Activated effector memory CD4-positive, alpha-beta T cell treated with Interleukin-2 at 50 U/mL for 16 hours (primary cell): ENCODE results near the gene SLC47A2.

Experiments
- DNase-seq: peaks from one replicate; pipeline ENCODE4 v3.0.0-alpha.2; 2020

Gene SLC47A2

DNA sequence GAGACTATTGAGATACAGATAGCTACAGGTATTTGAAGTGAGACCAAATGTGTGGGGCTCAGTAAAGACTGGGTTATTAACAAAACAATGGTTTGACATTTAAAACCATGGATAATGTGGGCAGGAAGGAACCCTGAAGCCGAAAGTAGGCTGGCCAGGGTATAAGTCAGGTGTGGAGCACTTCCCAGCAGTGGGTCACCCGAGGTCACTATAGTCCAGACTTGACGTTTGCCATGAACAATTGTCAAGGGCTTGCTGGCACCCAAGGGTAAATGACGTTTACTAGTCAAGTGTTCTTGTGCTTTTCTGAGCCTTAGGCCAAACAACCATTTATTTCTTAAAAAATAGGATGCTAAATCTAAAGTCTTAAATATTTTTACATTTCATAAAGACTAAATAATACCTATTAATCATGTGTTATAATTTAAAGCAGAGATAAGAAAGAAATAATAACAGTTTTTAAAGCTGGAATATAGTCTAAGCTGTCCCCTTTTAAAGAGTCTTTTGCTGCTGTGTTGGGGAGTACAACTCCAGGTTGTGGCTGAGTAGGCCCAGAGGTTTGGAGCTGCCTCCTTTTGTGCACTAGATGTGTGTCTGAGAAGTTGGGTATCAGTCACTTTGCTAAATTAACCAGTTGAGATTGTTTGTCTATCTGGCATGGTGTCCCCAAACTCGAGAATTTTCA is 52.1 kb downstream of the SLC47A2 start:
- DNase-seq, result no peak

DNA sequence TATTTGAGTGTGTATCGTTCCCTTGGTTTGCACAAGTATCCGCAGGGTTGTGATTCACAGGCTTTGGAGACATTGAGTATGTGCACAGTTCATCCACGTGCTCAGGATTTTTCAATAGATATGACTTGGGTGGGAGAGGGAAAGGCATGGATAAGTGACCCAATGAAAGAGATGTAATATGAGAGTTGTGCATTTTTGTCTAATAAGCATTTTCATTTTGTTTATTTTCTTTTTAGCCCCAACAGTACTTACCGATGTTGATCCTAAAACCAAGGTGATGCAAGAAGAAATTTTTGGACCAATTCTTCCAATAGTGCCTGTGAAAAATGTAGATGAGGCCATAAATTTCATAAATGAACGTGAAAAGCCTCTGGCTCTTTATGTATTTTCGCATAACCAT is 53.3 kb downstream of the SLC47A2 start:
- DNase-seq, result no peak

DNA sequence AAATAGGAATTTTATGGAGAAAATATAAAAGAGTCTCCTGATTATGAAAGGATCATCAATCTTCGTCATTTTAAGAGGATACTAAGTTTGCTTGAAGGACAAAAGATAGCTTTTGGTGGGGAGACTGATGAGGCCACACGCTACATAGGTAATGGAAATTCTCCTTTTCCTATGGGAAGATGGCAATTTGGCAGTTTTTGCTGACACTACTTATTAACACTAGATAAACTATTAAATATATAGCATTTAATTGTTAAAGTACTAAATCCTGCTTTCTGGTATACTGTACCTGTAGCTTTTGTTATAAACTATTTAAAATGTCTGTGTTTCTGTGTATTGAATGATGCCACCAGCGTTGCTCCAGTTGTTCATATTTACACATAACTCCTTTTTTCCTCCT is 55.3 kb downstream of the SLC47A2 start:
- DNase-seq, result no peak

DNA sequence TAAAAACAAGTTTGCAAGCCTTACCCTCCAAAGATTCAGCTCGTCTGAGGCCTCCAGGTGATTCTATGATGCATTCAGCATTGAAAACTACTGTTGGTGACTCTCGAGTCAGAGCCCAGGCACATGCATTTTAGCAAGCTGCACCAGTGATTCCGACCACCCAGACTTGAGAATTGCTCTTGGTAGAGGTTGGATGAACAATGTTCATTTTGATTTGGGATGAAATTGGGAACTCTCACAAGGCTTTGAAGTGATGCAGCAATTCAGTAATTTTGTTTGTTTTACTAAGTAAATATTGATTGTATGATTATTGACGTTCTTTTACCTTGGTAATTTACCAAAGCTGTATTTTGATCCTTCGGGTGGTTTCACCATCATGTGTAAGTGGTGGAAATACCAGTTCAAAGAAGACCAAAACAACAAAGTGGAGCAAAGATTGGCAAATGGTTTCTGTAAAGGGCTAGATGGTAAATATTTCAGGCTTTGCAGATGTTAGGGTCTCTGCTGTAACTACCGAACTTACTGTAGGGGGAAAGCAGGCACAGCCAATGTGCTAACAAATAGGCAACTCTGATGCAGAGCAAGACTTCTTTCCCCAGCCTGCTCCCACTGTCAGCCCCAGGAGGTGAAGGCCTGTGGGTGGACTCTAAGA is 56.0 kb downstream of the SLC47A2 start:
- DNase-seq, result no peak

DNA sequence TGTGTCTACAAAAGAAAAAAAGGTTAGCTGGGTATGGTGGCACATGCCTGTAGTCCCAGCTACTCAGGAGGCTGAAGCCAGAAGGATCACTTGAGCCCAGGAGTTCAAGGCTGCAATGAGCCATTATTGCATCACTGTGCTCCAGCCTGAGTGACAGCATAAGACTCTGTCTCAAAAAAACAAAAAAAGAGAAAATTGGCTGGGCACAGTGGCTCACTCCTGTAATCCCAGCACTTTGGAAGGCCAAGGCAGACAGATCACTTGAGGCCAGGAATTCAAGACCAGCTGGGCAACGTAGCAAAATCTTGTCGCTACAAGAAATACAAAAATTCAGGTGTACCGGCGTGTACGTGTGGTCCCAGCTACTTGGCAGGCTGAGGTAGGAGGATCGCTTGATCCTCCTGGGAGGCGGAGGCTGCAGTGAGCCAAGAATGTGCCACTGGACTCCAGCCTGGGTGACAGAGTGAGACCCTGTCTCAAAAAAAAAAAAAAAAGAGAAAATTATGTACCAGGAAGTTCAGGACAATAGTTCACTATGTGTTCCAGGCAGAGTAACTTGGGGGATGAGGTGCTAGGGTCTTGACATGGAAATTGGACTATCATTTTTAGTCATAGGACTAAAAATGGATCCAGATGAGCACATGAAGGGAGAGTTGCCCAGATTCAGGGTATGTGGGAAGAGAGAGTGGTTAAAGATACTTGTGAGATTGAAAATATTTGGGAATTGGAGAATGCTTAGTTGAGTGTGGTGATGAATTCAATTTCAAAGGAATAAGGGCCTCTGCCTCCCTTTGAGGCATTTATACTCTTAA is 56.8 kb downstream of the SLC47A2 start:
- no peak for DNase-seq

DNA sequence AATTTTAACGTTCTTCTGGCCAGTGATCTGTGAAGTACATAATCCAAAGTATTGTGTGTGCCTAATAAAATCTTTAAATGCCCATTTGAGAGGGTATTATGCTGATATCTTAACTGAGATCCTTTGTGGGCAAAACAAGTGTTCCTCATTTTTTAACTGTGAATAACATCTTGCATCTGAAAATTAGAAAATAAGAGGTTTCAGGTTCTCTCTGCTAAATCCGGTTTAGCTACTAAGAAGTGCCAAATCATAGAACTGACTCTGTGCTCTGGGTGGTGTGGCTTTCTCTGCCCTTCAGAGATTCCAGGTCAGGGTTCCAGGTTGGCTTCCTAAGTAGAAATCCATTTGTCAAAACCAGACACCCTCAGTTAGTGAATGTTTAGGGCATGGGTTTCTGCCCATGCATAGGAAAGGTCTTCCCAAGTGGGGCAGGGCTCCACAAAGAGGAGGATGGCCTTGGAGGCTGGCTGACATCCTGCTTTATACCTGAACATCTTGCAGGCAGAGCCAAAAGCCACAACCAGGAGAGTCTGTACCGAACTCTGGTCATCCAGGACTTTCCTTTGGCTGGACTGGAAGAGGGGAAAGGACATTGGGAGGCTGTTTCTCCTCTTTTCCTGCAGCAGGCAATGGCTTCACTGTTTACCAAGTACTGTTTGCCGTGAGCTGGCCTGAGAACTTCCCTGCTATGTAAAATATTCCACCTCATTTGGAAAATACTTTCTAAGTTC is 59.4 kb downstream of the SLC47A2 start:
- no peak for DNase-seq

DNA sequence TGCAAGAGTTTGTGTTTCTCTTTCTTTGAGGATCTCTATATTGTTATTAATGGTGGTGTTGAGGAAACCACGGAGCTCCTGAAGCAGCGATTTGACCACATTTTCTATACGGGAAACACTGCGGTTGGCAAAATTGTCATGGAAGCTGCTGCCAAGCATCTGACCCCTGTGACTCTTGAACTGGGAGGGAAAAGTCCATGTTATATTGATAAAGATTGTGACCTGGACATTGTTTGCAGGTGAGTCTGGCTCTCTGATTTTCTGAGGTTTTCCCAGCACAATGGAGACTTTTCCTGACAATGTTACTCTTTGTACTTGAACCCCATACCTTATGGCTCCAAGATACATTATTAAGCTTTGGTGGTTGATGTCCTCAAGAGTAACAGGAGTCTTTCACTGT is 60.0 kb downstream of the SLC47A2 start:
- DNase-seq, result no peak

GRCh38 chr17:19654896-19655295 is 61.5 kb downstream of the SLC47A2 start:
- no peak for DNase-seq

GRCh38 chr17:19654342-19654886 is 62.0 kb downstream of the SLC47A2 start:
- no peak for DNase-seq

DNA sequence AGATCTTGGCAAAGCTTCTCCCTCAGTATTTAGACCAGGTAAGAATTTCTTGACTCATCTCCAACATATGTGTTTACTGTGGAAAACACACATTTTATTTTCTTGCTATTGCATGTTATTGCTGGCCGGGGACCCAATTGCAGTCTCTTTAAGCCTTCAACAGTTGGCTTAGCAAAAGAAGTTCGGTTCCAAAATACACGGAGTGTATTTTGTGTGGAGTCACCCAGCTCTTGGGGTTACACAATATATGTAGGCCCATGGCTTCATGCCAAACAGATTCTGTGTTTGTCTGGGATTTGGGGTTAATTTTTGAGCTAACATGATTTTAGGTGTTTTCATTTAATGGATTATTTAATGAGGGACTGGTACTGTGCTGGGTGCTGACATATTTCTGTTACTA is 63.8 kb downstream of the SLC47A2 start:
- no peak for DNase-seq

DNA sequence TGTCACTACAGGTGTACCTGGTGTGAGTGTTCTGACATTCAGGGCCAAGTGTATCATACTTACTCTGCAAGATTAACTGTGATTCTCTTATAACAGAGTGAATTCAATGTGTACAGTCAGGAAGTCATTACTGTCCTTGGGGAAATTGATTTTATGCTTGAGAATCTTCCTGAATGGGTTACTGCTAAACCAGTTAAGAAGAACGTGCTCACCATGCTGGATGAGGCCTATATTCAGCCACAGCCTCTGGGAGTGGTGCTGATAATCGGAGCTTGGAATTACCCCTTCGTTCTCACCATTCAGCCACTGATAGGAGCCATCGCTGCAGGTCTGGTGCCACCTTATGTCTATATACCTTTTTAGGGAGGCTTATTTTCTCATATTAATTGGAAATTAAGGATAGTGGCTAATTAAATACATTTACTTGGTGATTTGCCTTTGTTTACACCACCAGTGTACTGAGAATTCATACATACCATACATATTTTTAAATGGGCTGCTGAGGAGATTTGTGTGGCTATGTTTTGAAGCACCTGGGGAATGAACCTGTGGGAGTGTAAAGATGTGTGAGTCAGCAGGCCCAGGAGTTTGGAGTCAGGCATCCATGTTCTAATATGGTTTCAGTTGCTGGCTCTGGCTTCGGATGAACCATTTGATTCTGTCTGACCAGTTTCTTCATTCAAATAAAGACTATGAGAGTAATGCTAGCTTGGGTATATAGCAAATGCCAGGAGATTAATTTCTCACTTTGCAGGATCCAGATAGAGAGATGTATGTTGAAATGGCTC is 64.7 kb downstream of the SLC47A2 start:
- DNase-seq, result no peak

GRCh38 chr17:19650826-19651225 is 65.6 kb downstream of the SLC47A2 start:
- no peak for DNase-seq

GRCh38 chr17:19649274-19649541 is 67.2 kb downstream of the SLC47A2 start:
- no peak for DNase-seq

- peak; percentile 87 for DNase-seq
Measured at GRCh38 chr17:19648475-19649273, 67.7 kb downstream of the SLC47A2 start, which contains the start of gene ALDH3A2. ALDH3A2 (plus strand) TSS chr17:19648751; CDS start chr17:19648972, 221 bp downstream.

- no peak for DNase-seq
Measured at GRCh38 chr17:19647697-19648474, 68.5 kb downstream of the SLC47A2 start.

GRCh38 chr17:19646788-19647696 is 69.3 kb downstream of the SLC47A2 start:
- DNase-seq, result no peak

DNA sequence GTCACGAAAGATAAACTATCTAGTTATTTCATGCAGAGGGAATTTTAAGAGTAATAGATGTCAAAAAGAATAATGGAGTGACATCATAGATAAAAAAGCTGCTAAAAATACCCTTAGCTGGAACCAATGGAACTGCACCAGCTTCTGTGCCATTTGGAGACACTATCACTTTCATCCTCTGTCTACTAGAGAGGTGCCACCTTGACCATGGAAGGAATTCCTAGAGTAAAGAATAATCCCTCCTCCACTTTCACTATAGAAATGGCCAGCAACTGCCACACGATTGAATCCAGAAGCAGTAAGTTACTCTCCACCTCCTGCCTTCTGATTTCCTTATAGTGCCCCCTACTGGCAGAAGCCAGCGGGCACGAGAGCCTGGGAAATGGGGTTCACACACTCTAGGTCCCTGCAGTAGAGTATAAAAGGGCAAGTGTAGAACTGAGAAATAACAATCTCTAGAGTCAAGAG is 70.6 kb downstream of the SLC47A2 start:
- DNase-seq, result peak; percentile 6

- DNase-seq, result no peak
Measured at GRCh38 chr17:19644493-19645210, 71.7 kb downstream of the SLC47A2 start.
